Neural progenitor cell (in vitro differentiated cells): ENCODE results near the gene TNFSF18.

Experiments used
- EZH2 ChIP-seq: fragments of 200-600 bp; sonication (generic); IDR thresholded peaks from 2 replicates; pipeline ENCODE4 v1.6.1; 2017; ENCODE audit warnings: antibody characterized with exemption, mild to moderate bottlenecking, moderate library complexity
- EZH2phosphoT487 ChIP-seq: fragments of 200-600 bp; sonication (generic); IDR thresholded peaks from 2 replicates; pipeline ENCODE4 v1.6.1; 2017; ENCODE audit warnings: antibody characterized with exemption
- TF ChIP-seq, protein P1 (sequence below): fragments of 200-600 bp; sonication (generic); IDR thresholded peaks from 2 replicates; pipeline ENCODE4 v1.5.1; 2017; ENCODE audit warnings: antibody characterized with exemption, mild to moderate bottlenecking

DNA sequence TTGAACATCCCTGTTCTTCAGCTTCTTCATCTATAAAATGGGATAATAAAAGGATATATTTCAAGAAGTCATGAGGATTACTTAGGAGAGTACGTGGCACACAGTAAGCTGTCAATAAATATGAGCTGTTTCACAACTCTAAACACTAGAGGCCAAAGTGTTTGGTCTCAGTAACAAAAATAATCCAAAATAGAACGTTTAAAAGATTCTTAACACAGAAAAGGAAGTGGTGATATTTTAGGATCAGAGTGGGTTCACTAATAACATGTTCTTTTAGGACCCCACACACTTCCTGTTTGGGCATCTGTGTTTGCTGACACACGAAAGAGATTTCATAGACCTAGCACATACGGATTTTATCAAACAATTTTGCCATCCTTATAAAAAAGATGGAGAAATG is 32.9 kb downstream of the TNFSF18 start:
- TF ChIP-seq, protein P1, sequence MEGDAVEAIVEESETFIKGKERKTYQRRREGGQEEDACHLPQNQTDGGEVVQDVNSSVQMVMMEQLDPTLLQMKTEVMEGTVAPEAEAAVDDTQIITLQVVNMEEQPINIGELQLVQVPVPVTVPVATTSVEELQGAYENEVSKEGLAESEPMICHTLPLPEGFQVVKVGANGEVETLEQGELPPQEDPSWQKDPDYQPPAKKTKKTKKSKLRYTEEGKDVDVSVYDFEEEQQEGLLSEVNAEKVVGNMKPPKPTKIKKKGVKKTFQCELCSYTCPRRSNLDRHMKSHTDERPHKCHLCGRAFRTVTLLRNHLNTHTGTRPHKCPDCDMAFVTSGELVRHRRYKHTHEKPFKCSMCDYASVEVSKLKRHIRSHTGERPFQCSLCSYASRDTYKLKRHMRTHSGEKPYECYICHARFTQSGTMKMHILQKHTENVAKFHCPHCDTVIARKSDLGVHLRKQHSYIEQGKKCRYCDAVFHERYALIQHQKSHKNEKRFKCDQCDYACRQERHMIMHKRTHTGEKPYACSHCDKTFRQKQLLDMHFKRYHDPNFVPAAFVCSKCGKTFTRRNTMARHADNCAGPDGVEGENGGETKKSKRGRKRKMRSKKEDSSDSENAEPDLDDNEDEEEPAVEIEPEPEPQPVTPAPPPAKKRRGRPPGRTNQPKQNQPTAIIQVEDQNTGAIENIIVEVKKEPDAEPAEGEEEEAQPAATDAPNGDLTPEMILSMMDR, result no peak
- no peak for TF ChIP-seq EZH2phosphoT487
- TF ChIP-seq EZH2, result no peak
